Tongue (tissue), 2 donors: ENCODE results near the gene GRM1. TPM values are rescaled to one million over a fixed set of nuclear protein-coding genes. Genes with fewer than 3 reads are reported as not detected.

Experiments used
- DNase-seq: peaks from one replicate; pipeline ENCODE4 v3.0.0-alpha.2; 2015
- total RNA-seq: library from RNA; depleted of rRNA; stranded (reverse); fragments of >200 nt; gene quantifications from one replicate; pipeline ENCODE4 v1.2.3, GENCODE V29; 2014

GRM1 gene
- total RNA-seq, 1 donor from 2014 or later, result not detected

DNA sequence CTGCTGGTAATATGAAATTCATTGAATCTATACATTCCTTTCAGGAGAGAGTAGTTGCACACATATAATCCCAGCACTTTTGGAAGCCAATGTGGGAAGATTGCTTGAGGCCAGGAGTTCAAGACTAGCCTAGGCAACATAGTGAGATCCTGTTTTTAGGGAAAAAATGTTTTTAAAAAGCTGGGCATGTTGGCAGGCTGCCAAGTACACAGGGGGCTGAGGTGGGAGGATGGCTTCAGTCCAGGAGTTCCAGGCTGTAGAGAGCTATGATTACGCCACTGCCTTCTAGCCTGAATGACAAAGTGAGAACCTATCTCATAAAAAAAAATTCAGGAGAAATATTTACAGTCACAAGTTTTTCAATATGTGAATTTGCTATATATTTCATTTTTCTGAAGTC lies 71.9 kb downstream of the GRM1 start:
- DNase-seq, result no peak

- DNase-seq, result no peak
Measured at GRCh38 chr6:146103416-146104072, 74.7 kb downstream of the GRM1 start.

- DNase-seq, result no peak
Measured at GRCh38 chr6:146106532-146106931, 77.7 kb downstream of the GRM1 start.

DNA sequence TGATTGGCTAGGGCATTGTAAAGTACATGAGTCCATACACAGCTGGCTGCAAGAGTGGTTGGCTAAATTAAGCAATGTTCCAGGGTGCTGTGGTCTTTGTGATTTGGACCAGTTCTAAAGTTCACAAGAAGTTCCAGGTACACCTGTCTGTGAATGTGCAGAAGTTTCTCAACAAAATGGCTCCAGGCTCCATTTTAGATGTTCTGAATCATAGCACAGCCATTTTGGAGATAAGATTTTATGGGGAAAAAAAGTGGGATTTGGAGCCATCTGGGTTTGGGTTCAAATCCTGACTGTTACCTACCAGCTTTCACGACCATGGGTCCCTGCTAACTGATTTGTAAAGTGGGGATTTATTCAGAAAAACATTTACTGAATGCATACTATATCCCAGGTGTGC lies 82.1 kb downstream of the GRM1 start:
- DNase-seq, result no peak

DNA sequence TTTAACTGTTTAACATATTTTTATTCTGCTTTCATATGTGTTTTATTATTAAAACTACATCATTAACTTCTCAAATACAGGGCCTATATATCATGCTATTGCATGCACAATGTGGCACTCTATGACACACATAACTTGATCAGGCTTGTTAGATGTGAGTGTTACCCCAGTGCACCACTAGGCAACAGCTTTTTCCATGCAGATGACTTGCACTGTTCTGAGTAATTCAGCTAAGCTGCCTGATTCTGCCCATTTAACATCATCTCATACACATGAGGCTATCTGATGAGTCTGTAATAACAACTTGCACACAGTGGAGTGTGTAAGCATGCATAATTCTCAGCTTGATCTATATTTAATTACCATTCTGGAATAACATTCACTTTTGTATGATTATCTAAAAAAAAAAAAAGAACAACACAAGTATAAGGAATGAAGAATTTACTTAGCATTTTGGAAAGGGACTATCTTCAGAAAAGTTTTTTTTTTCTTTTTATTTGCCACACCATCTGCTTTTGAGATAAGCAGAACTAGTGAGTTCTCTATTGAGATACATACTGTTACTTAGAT lies 83.1 kb downstream of the GRM1 start:
- no peak for DNase-seq

DNA sequence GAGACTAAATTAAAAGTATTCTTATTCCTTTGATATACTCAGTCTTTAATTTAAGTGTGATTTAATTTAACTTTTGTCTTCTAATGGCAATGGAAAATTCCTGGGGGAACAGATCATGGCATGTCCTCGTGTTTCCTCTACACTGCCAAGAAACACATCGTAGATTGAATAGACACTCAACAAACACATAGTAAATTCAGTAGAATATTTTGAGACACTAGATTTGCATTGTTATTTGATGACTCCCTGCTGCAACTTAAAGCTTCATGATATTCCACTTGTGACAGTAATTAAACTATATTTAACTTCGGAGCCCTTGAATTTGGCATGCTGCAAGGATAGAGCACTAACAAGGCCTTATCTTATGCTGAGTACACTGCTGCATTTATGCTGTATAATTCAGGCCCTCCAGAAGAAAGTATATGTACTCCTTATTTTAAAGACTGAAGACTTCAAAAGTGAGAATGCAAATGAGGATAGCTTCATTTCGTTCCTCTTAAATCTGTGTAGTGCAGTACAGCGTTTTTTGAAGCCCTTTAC lies 84.3 kb downstream of the GRM1 start:
- no peak for DNase-seq

GRCh38 chr6:146123616-146124015 lies 94.8 kb downstream of the GRM1 start:
- no peak for DNase-seq

DNA sequence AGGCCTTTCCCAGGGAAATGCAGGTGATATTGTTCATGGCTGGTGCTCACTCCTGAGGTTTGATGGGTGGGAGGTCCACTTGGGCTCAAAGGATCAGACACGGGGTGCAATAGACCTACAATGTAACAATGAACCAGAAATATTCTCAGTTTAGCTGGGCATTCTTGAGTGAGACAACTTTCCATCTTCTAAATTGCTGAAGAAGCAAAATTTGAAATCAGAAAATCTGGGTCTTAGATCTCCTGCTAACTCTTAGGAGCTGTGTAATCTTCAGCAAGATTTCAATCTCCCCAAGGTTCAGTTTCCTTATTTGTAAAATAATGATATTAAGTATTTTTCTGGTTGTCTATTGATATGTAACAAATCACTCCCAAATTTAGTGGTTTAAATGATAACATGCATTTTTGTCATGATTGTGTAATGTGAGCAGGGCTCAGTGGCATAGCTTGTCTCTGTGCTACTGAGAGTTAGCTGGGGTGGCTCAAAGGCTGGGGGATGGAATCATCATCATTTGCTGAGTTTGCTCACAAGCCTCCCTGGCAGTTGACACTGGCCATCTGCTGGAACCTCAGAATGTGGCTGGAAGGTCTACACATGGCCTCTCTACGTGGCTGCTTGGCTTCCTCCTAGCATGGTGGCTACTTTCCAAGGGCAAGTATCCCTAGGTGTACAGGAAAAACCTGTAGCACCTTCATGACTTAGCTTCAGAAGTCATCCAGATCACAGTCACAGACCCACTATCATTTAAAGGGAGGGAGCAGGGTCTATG lies 98.8 kb downstream of the GRM1 start:
- DNase-seq, result no peak

DNA sequence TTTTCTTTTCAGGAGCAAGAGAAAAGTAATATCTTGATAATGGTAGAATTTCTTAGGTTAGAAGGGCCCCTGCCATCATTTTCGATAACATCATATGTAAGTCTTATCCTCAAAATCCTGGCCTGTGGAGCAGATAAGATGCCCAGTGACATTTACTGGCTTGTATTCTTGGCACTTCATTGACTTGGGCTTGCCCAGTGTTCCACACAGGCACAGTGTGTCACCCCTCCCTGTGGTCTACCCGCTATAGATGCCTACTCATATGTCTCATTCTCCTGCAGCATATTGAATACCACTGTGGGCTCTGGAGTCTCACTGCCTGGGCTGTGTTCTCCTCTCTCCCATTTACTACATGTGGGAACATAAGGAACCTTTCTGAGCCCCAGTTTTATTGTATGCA lies 105.0 kb downstream of the GRM1 start:
- DNase-seq, result no peak

GRCh38 chr6:146135167-146135566 lies 106.3 kb downstream of the GRM1 start:
- DNase-seq, result no peak

GRCh38 chr6:146146836-146147235 lies 118.0 kb downstream of the GRM1 start:
- DNase-seq, result no peak

DNA sequence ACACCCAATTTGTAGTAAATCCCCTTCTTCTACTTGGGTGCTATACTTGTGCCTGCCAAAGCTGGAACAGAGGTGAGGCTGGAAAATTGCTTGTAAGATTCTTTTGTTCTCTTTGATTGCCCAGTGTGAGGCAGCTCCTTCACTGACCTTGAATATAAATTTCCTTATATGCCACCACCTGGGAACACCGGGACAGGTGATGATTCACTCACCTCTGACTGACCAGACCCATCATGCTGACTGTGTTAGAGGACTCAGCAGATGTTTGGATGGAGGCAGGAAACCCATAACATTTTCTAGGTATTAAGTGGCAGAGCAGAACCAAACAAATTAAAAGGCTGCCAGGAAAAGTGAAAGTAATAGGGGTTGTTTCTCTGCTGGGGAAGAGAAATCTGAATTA lies 120.9 kb downstream of the GRM1 start:
- DNase-seq, result peak; percentile 10

GRCh38 chr6:146153040-146153758 lies 124.3 kb downstream of the GRM1 start:
- no peak for DNase-seq

- DNase-seq, result no peak
Measured at GRCh38 chr6:146154197-146154596, 125.3 kb downstream of the GRM1 start.

DNA sequence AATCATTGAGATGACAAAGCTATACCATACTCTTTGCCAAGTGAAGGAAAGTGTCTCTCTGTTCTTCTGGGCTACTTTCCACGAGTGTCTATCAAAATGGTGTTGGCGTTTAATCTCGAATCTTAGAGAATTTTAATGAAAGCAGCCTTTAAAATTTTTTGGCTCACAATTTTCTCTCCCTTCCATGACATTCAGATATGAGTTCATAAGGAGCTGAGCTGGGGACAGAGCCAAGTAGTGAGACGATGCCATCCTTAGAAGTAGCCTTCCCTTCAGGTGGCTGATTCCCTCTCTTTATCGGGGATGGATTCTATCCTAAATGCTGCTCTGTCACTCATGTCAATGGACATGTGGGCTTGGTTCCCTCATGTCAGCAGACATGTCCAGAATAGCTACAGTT lies 132.8 kb downstream of the GRM1 start:
- no peak for DNase-seq

DNA sequence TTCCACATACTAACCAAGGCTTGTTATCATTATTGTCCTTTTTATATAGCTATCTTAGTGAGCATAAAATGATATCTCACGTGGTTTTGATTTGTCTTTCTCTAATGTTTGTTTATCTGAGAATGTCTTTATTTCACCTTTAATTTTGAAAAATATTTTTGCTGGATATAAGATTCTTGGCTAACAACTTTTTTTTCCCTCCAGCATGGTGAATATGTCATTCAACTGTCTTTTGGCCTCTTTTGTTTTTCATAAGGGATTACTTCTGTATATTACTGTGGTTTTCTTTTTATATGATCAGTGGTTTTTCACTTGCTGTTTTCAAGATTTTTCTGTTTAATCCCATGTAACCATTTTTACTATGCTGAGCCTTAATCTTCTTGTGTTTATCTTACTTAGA lies 141.0 kb downstream of the GRM1 start:
- DNase-seq, result no peak

GRCh38 chr6:146177785-146178184 lies 148.9 kb downstream of the GRM1 start:
- DNase-seq, result no peak

DNA sequence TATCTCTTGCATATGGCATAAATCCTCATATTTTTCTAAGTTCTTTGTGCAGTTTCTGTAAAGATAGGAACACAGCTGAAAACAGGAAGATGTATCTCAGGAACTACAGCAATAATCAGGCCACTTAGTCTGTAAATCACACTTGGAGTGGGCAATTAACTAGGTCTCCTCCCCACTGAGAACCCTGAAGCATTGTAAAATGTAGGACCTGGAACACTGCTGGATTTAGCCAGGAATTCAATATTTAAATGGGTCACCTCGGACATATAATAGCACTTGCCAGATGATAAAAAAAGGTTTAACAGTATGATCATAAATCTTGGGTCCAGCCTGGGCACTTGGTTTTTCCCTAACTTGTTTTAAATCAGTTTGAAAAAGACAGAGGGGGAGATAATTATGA lies 155.0 kb downstream of the GRM1 start:
- no peak for DNase-seq

- DNase-seq, result no peak
Measured at GRCh38 chr6:146184701-146185100, 155.8 kb downstream of the GRM1 start.

GRCh38 chr6:146189131-146189530 lies 160.3 kb downstream of the GRM1 start:
- no peak for DNase-seq

- no peak for DNase-seq
Measured at GRCh38 chr6:146190581-146190980, 161.7 kb downstream of the GRM1 start.

DNA sequence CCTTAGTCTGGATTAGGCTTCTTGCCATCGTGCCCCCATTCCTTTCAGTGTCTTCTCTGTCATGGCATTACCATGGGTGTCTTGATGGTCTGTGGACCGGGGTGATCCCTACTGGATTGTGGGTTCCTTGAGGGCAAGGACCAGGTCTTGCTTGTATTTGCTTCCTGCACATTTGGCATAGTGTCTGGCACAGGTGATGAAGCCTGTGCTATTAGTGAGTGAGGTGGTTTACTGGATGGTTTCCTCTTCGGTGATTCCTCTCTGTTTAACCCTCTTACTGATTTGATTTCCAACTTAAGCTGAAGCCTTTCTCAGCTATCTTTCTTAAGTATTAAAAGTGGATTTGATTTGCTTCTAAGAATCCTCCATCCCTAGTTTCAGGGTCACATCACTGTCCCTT lies 162.3 kb downstream of the GRM1 start:
- no peak for DNase-seq

DNA sequence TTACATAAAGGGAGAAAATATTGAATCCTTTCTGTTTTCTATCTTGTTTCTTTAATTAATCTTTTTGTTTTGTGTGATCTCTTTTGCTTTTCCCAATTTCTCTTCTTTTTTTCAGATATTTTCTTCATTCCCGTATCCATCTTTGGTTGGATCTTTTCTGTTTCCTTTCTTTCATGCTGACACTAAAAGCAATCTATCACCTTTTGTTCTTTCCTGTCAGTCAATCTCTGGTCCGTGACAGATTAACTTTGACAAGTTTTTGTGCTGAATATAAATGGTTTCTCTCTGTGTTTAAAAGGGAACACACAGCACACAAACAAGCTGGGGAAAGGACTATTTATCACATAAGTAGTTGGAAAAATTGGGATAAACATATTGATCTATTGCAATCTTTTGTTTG lies 162.8 kb downstream of the GRM1 start:
- DNase-seq, result no peak
